Tibial nerve (tissue), 4 donors: ENCODE measurements around the gene CKM. TPM values are rescaled to one million over a fixed set of nuclear protein-coding genes. Genes with fewer than 3 reads are reported as not detected.

Experiments
- DNase-seq, 2 donors: peaks; one replicate each; pipeline ENCODE4 v3.0.0-alpha.2; 2019; ENCODE audit warnings: low spot score in 2 of 2
- H3K27ac ChIP-seq, 4 donors: fragments of 200-600 bp; sonication (generic) in 3 of 4; one replicate each; pipeline ENCODE4 v1.5.1; 2017 to 2019; ENCODE audit warnings: mild to moderate bottlenecking in 1 of 4
- H3K27me3 ChIP-seq, 2 donors: fragments of 200-600 bp; sonication (generic) in 1 of 2; one replicate each; pipeline versions ENCODE4 v1.5.1 to v1.6.0; 2017 to 2019
- H3K36me3 ChIP-seq, 3 donors: fragments of 200-600 bp; sonication (generic); one replicate each; pipeline ENCODE4 v1.5.1; 2018 to 2019
- H3K4me1 ChIP-seq, 4 donors: fragments of 200-600 bp; sonication (generic) in 3 of 4; one replicate each; pipeline ENCODE4 v1.5.1; 2017 to 2019
- H3K4me3 ChIP-seq, 4 donors: fragments of 200-600 bp; sonication (generic) in 3 of 4; one replicate each; pipeline ENCODE4 v1.5.1; 2017 to 2019; ENCODE audit warnings: mild to moderate bottlenecking in 1 of 4, moderate library complexity in 1 of 4
- H3K9me3 ChIP-seq, 4 donors: fragments of 200-600 bp; sonication (generic) in 3 of 4; one replicate each; pipeline ENCODE4 v1.5.1; 2017 to 2019
- CTCF ChIP-seq, 5 experiments: fragments of 200-600 bp in 3 of 5; fragments of 450-650 bp in 2 of 5; sonication (generic) in 3 of 5; IDR thresholded peaks; one replicate each; pipeline ENCODE4 v1.5.1; 2016 to 2019; ENCODE audit warnings: antibody characterized with exemption in 5 of 5, mild to moderate bottlenecking in 3 of 5, moderate library complexity in 2 of 5
- EP300 ChIP-seq, 2 donors: sonication (generic); formaldehyde crosslinking; IDR thresholded peaks; one replicate each; pipeline ENCODE4 v1.6.1; 2017; ENCODE audit warnings: antibody characterized with exemption in 2 of 2, mild to moderate bottlenecking in 1 of 2
- POLR2A ChIP-seq, 2 donors: fragments of 450-650 bp; IDR thresholded peaks; one replicate each; pipeline ENCODE4 v1.6.1; 2017; ENCODE audit warnings: antibody characterized with exemption in 2 of 2, mild to moderate bottlenecking in 2 of 2, moderate library complexity in 2 of 2
- WGBS, 2 donors: methylation state at CpG; one replicate each; pipeline ENCODE4 v1.1.5; 2018; 5-methylcytosine and 5-hydroxymethylcytosine counted together
- total RNA-seq, 4 donors: library from RNA; depleted of rRNA; stranded (reverse); fragments of >200 nt; gene quantifications; one replicate each; pipeline ENCODE4 v1.1.0, GENCODE V29; 2016

Gene CKM
- total RNA-seq, 4 donors from 2014 or later = 0.30 to 1.3 TPM; not detected in 2

- no peak overlapping the region for H3K27ac ChIP-seq
- TF ChIP-seq POLR2A (IDR thresholded peaks at IDR 0.05) (no peak), CTCF (IDR thresholded peaks at IDR 0.05) (no peak), EP300 (IDR thresholded peaks at IDR 0.05) (no peak)
- no peak for DNase-seq
- peaks cover 0 to 33% (median 0%) of the 10 kb centered on the region in 3 donors for H3K36me3 ChIP-seq
- H3K9me3 ChIP-seq = peaks cover 0 to 11% (median 0%) of the 10 kb centered on the region in 4 donors
- H3K4me3 ChIP-seq = no peak overlapping the region
- 59 to 61% methylated on average over 4 of the region's 4 CpGs for WGBS, 2 donors
- no peaks in the 10 kb centered on the region for H3K27me3 ChIP-seq
- H3K4me1 ChIP-seq = no peaks in the 10 kb centered on the region
These were observed 17.7 kb downstream of the CKM start for GRCh38 chr19:45305007-45305406.

GRCh38 chr19:45304141-45304926 is 18.3 kb downstream of the CKM start:
- H3K36me3 ChIP-seq = peaks cover 0 to 40% (median 0%) of the 10 kb centered on the region in 3 donors
- no peak overlapping the region for H3K27ac ChIP-seq
- TF ChIP-seq CTCF (IDR thresholded peaks at IDR 0.05) (no peak), POLR2A (IDR thresholded peaks at IDR 0.05) (no peak), EP300 (IDR thresholded peaks at IDR 0.05) (no peak)
- no peak overlapping the region for H3K4me3 ChIP-seq
- no peaks in the 10 kb centered on the region for H3K4me1 ChIP-seq
- H3K27me3 ChIP-seq = no peaks in the 10 kb centered on the region
- 68 to 82% methylated on average over 4 of the region's 4 CpGs for WGBS, 2 donors
- no peak for DNase-seq
- H3K9me3 ChIP-seq = peaks cover 0 to 11% (median 0%) of the 10 kb centered on the region in 4 donors

GRCh38 chr19:45303269-45304060 is 19.2 kb downstream of the CKM start:
- Histone ChIP-seq H3K9me3 (peaks cover 0 to 11% (median 0%) of the 10 kb centered on the region in 4 donors), H3K36me3 (peaks cover 0 to 48% (median 0%) of the 10 kb centered on the region in 3 donors), H3K27me3 (no peaks in the 10 kb centered on the region), H3K4me1 (no peaks in the 10 kb centered on the region), H3K4me3 (no peak overlapping the region), H3K27ac (no peak overlapping the region)
- no peak for DNase-seq
- WGBS, 2 donors = 90 to 94% methylated on average over 12 of the region's 12 CpGs
- no peak for TF ChIP-seq CTCF (IDR thresholded peaks at IDR 0.05)
- no peak for TF ChIP-seq EP300 (IDR thresholded peaks at IDR 0.05)
- no peak for TF ChIP-seq POLR2A (IDR thresholded peaks at IDR 0.05)

- Histone ChIP-seq H3K4me1 (no peaks in the 10 kb centered on the region), H3K9me3 (peaks cover 0 to 11% (median 0%) of the 10 kb centered on the region in 4 donors), H3K27ac (no peak overlapping the region), H3K36me3 (peaks cover 0 to 59% (median 0%) of the 10 kb centered on the region in 3 donors), H3K4me3 (no peak overlapping the region), H3K27me3 (no peaks in the 10 kb centered on the region)
- TF ChIP-seq POLR2A (IDR thresholded peaks at IDR 0.05) = no peak
- no peak for TF ChIP-seq CTCF (IDR thresholded peaks at IDR 0.05)
- no peak for DNase-seq
- 88 to 94% methylated on average over 23 to 27 of the region's 27 CpGs for whole genome bisulfite sequencing, 2 donors
These were observed 20.3 kb downstream of the CKM start for GRCh38 chr19:45302416-45302815.

- no peak for TF ChIP-seq POLR2A (IDR thresholded peaks at IDR 0.05)
- no peak for TF ChIP-seq EP300 (IDR thresholded peaks at IDR 0.05)
These were observed 23.0 kb downstream of the CKM start for GRCh38 chr19:45299719-45300118.

More at GRCh38 chr19:45299719-45300118, 23.0 kb downstream of the CKM start:
- Histone ChIP-seq H3K27me3 (no peaks in the 10 kb centered on the region), H3K9me3 (peaks cover 0 to 11% (median 0%) of the 10 kb centered on the region in 4 donors), H3K4me1 (no peaks in the 10 kb centered on the region), H3K27ac (no peak overlapping the region), H3K36me3 (peaks cover 0 to 86% (median 0%) of the 10 kb centered on the region in 3 donors), H3K4me3 (no peak overlapping the region)
- WGBS, 2 donors = 90% methylated on average over 6 of the region's 6 CpGs
- no peak for DNase-seq
